ENCODE data around the gene ANKH.
"Not testable (repeated sequence)": the region's sequence is repeated elsewhere in the genome, so short reads cannot be mapped to it uniquely, and the experiment has no call there.

Gene ANKH

GRCh38 chr5:14871214-14872069, at the start of gene ANKH:
TSS of gene ANKH (minus strand) at chr5:14871778. CDS start at chr5:14871447, 331 bp downstream.
- DNase-seq (ENCODE audit: low read depth, low spot score), result peak; percentile 67

- DNase-seq (ENCODE audit: low read depth, low spot score), result no peak
These were observed 48.5 kb upstream of the ANKH start for GRCh38 chr5:14920121-14920520.

GRCh38 chr5:14919106-14919505, 47.5 kb upstream of the ANKH start:
- not testable (repeated sequence) for DNase-seq (ENCODE audit: low read depth, low spot score)

GRCh38 chr5:14917719-14918118, 46.1 kb upstream of the ANKH start:
- no peak for DNase-seq (ENCODE audit: low read depth, low spot score)

GRCh38 chr5:14915291-14915952, 43.8 kb upstream of the ANKH start:
- no peak for DNase-seq (ENCODE audit: low read depth, low spot score)

GRCh38 chr5:14914623-14915260, 43.2 kb upstream of the ANKH start:
- no peak for DNase-seq (ENCODE audit: low read depth, low spot score)

GRCh38 chr5:14914193-14914592, 42.6 kb upstream of the ANKH start:
- no peak for DNase-seq (ENCODE audit: low read depth, low spot score)

GRCh38 chr5:14913096-14913495, 41.5 kb upstream of the ANKH start:
- no peak for DNase-seq (ENCODE audit: low read depth, low spot score)

- no peak for DNase-seq (ENCODE audit: low read depth, low spot score)
These were observed 40.6 kb upstream of the ANKH start for GRCh38 chr5:14912206-14912605.

GRCh38 chr5:14909369-14909768, 37.8 kb upstream of the ANKH start:
- no peak for DNase-seq (ENCODE audit: low read depth, low spot score)

- no peak for DNase-seq (ENCODE audit: low read depth, low spot score)
These were observed 36.6 kb upstream of the ANKH start for GRCh38 chr5:14908172-14908571.

- DNase-seq (ENCODE audit: low read depth, low spot score), result no peak
These were observed 35.0 kb upstream of the ANKH start for GRCh38 chr5:14906628-14907027.

GRCh38 chr5:14902826-14903560, 31.4 kb upstream of the ANKH start:
- no peak for DNase-seq (ENCODE audit: low read depth, low spot score)

- no peak for DNase-seq (ENCODE audit: low read depth, low spot score)
These were observed 30.0 kb upstream of the ANKH start for GRCh38 chr5:14901462-14902051.

- no peak for DNase-seq (ENCODE audit: low read depth, low spot score)
These were observed 29.3 kb upstream of the ANKH start for GRCh38 chr5:14900693-14901461.

GRCh38 chr5:14896131-14896530, 24.6 kb upstream of the ANKH start:
- DNase-seq (ENCODE audit: low read depth, low spot score), result no peak

GRCh38 chr5:14895301-14895700, 23.7 kb upstream of the ANKH start:
- no peak for DNase-seq (ENCODE audit: low read depth, low spot score)

- no peak for DNase-seq (ENCODE audit: low read depth, low spot score)
These were observed 23.2 kb upstream of the ANKH start for GRCh38 chr5:14894748-14895147.

GRCh38 chr5:14893381-14893780, 21.8 kb upstream of the ANKH start:
- DNase-seq (ENCODE audit: low read depth, low spot score), result no peak

- no peak for DNase-seq (ENCODE audit: low read depth, low spot score)
These were observed 19.3 kb upstream of the ANKH start for GRCh38 chr5:14890846-14891245.
